Body of pancreas (tissue), 4 donors: Measurements from ENCODE around the gene ME1. TPM values are rescaled to one million over a fixed set of nuclear protein-coding genes. Genes with fewer than 3 reads are reported as not detected.
"Not testable (repeated sequence)": the region's sequence is repeated elsewhere in the genome, so short reads cannot be mapped to it uniquely, and the experiment has no call there.

Experiments used
- ATAC-seq: fragments of 150-250 bp; one replicate; pipeline ENCODE4 v1.9.1; 2016
- DNase-seq, 4 donors: peaks; one replicate each; pipeline ENCODE4 v3.0.0-alpha.2; 2019
- H3K27ac ChIP-seq, 4 donors: fragments of 200-600 bp; sonication (generic); 1 replicate in 3 of 4; 2 replicates in 1 of 4; pipeline versions ENCODE4 v1.5.1 to v1.6.1; 2016 to 2019; ENCODE audit warnings: mild to moderate bottlenecking in 1 of 4, mixed read lengths in 1 of 4, moderate library complexity in 1 of 4
- H3K27me3 ChIP-seq, 2 donors: fragments of 200-600 bp; sonication (generic); one replicate each; pipeline ENCODE4 v1.6.0; 2016; ENCODE audit warnings: mild to moderate bottlenecking in 1 of 2
- H3K36me3 ChIP-seq, 2 donors: fragments of 200-600 bp; sonication (generic); replicated peaks in 1 of 2; 2 replicates each; pipeline ENCODE4 v1.5.1; 2016; ENCODE audit warnings: low read depth in 2 of 2; ENCODE audit not compliant: insufficient read depth in 1 of 2
- H3K4me1 ChIP-seq: fragments of 200-600 bp; sonication (generic); one replicate; pipeline ENCODE4 v1.6.0; 2016
- H3K4me3 ChIP-seq, 2 donors: fragments of 200-600 bp; sonication (generic); 1 replicate in 1 of 2; 2 replicates in 1 of 2; pipeline ENCODE4 v1.5.1; 2016 to 2019
- H3K9me3 ChIP-seq, 3 donors: fragments of 200-600 bp; sonication (generic); 1 replicate in 2 of 3; 2 replicates in 1 of 3; pipeline ENCODE4 v1.5.1; 2016
- POLR2A ChIP-seq, 3 donors: fragments of 450-650 bp; IDR thresholded peaks; one replicate each; pipeline ENCODE4 v1.6.1; 2016; ENCODE audit warnings: antibody characterized with exemption in 3 of 3, mild to moderate bottlenecking in 2 of 3
- WGBS, 2 donors: methylation state at CpG; one replicate each; pipeline ENCODE4 v1.1.5; 2017; 5-methylcytosine and 5-hydroxymethylcytosine counted together
- intact Hi-C: fragments of 100-400 bp; cut with DNase I; formaldehyde crosslinking; loops from one replicate; pipeline ENCODE4 v1.15.1; 2023
- total RNA-seq, 2 donors: library from RNA; depleted of rRNA; stranded (reverse); fragments of >200 nt; gene quantifications; one replicate each; pipeline ENCODE4 v1.1.0, GENCODE V29; 2016
- TF ChIP-seq, protein P1 (sequence below), 7 experiments: fragments of 450-650 bp in 4 of 7; fragments of 200-600 bp in 3 of 7; sonication (generic) in 3 of 7; IDR thresholded peaks; one replicate each; pipeline ENCODE4 v1.5.1; 2016 to 2019; ENCODE audit warnings: antibody characterized with exemption in 7 of 7

ME1 gene
- total RNA-seq, 2 donors from 2014 or later = 7.9 to 10.4 TPM

DNA sequence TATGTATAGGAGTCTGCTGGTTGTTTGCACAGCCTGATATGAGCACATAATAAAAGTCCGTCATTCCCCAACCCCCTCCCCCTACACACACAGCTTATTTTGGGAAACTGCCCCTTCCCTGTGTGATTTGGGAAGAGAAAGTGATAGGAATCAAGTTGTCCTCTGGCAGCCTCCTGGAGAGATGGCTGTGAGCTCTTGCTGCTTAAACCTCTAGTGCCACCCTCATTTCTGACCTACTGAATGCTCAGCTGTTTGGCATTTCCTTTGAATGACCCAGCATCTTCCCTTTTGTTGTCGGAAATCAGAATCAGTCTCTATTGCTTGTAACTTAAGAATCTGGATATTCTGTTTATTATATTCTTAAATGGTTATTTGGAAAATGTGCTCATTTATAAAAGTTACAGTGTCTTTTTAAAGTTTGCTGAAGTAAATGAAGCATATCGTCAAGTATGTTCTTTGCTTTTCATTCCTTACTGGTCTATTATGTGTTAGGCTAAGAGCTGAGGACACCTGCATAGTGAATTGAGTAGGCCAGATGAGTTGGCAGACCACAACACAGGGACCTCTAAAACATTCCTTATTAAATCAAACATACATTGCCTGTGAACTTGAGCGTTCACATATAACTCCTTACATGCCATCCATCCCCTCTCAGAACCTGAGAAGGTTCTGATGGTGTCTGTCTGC lies 232.2 kb downstream of the ME1 start:
- Histone ChIP-seq H3K27me3 (no peaks in the 10 kb centered on the region), H3K4me3 (no peak overlapping the region), H3K36me3 (no peaks in the 10 kb centered on the region), H3K4me1 (peaks cover 11% of the 10 kb centered on the region), H3K27ac (peak overlapping the region in 1 of 4 donors; percentile 37), H3K9me3 (no peaks in the 10 kb centered on the region)
- intact Hi-C loops = no loop called here
- TF ChIP-seq POLR2A (IDR thresholded peaks at IDR 0.05) = no peak
- TF ChIP-seq, protein P1, sequence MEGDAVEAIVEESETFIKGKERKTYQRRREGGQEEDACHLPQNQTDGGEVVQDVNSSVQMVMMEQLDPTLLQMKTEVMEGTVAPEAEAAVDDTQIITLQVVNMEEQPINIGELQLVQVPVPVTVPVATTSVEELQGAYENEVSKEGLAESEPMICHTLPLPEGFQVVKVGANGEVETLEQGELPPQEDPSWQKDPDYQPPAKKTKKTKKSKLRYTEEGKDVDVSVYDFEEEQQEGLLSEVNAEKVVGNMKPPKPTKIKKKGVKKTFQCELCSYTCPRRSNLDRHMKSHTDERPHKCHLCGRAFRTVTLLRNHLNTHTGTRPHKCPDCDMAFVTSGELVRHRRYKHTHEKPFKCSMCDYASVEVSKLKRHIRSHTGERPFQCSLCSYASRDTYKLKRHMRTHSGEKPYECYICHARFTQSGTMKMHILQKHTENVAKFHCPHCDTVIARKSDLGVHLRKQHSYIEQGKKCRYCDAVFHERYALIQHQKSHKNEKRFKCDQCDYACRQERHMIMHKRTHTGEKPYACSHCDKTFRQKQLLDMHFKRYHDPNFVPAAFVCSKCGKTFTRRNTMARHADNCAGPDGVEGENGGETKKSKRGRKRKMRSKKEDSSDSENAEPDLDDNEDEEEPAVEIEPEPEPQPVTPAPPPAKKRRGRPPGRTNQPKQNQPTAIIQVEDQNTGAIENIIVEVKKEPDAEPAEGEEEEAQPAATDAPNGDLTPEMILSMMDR (IDR thresholded peaks at IDR 0.05) = no peak
- DNase-seq (no peak), ATAC-seq (no peak)
- 81 to 85% methylated on average over 4 of the region's 4 CpGs for WGBS, 2 donors

DNA sequence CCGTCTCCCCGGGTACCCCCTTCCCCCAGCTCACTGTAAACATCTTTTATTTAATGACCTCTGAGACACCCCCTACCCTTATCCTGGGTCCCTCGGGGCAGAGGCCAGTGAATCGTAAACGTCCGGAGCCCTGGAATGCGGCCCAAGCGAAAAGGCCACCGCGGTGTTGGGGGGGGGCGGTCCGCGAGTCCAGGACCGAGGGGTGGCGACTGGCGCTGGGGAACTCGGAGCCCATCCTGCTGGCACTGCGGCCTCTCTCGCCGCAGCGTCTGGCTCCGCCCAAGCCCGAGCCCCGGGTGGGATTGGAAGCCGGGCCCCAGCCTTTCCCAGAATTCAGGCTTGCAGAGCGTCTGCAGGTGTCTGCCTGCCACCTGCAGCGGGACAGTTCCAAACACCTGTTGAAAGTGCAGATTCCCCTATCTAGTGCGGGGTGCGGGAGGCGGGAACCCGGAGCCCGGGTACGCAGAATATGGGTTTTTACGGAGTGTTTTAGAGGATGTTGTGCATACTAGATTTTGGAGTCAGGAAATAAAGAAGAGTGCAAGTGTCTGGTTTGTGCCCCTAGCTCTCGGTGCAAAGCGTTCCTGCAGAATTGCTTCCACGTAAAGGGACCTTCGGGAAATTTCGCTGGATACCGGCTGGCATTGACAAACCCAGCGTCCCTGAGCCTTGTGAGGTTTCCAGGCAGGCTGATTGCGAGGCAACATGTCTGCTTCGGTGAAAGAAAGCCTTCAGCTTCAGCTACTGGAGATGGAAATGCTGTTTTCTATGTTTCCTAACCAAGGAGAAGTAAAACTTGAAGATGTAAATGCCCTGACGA lies 236.9 kb downstream of the ME1 start:
- peaks cover 21% of the 10 kb centered on the region for H3K4me1 ChIP-seq

DNA sequence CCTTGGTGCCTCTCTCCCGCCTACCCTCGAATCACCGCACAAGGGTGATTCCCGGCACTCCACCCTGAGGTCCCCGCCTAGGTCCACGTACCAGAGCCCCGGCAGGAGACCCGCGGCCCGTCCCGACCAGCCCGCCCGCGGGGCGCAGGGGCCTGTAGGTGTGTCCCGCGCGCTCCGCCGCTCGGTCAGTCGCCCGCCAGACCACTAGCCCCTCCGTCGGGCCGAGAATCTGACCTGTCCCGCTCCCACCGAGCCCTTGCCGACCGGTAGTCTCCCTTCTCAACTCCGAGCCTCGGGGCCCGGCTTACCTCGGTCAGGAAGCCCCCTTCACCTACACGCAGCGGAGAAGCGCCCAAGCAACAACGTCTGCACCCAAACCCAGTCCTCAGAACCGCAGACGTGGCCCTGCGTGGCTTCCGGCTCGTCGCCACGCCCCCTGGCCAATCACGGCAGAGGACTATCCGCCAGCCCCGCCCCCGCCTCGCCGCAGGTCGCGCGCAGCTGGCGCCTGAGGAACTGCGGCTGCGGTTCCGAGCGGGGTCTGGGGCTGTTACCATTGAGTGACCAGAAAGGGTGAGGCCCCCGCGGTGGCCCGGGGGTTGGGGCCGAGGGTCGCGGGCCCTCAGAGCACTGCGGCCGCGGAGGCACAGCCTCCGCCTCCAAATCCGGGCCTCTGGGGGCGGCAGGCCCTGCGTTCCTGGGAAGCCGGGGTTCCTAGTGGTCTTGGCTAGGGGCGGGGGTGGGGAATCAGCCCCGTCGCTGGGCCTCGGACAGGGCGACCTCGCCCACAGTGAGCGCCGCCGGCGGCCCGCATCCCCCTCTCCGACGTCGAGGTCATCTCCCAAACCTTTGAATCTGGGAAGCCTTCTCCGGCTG lies 237.7 kb downstream of the ME1 start, which contains the start of the genes PGM3 and RWDD2A:
PGM3 (minus strand) TSS at position 395 of the 876 bp plus-strand sequence. CDS start 2,253 bp downstream, outside the sequence.
RWDD2A (plus strand) TSS at position 487 of the 876 bp plus-strand sequence. CDS start 1,095 bp downstream, outside the sequence.
- Histone ChIP-seq H3K9me3 (no peaks in the 10 kb centered on the region), H3K27ac (peak within 1 kb of the TSS; percentile 83 to 95 (median 90)), H3K4me3 (peak within 1 kb of the TSS; percentile 72 to 78), H3K4me1 (peaks cover 29% of the 10 kb centered on the region), H3K27me3 (no peaks in the 10 kb centered on the region), H3K36me3 (no peaks in the 10 kb centered on the region)
- intact Hi-C loops = no loop called here
- ATAC-seq (peak; percentile 96), DNase-seq (peak; percentile 94 to 96 (median 94))
- 0 to 1% methylated on average over 17 to 82 of the region's 88 CpGs for WGBS, 2 donors
- TF ChIP-seq, protein P1 (IDR thresholded peaks at IDR 0.05) = peak in 2 of 7 experiments; percentile 11 to 12
- peak; percentile 96 to 98 (median 97) for TF ChIP-seq POLR2A (IDR thresholded peaks at IDR 0.05)

More for the DNA sequence above, 236.9 kb downstream of the ME1 start:
- DNase-seq (peak; percentile 63 to 75 (median 68)), ATAC-seq (peak; percentile 67)
- Histone ChIP-seq H3K27me3 (no peaks in the 10 kb centered on the region), H3K9me3 (no peaks in the 10 kb centered on the region), H3K36me3 (no peaks in the 10 kb centered on the region), H3K27ac (peak overlapping the region; percentile 83 to 95 (median 90)), H3K4me3 (peak overlapping the region; percentile 72 to 78)
- intact Hi-C loops = no loop called here
- TF ChIP-seq POLR2A (IDR thresholded peaks at IDR 0.05) = no peak
- TF ChIP-seq, protein P1 (IDR thresholded peaks at IDR 0.05) = no peak
- WGBS, 2 donors = 0% methylated on average over 23 to 44 of the region's 44 CpGs

DNA sequence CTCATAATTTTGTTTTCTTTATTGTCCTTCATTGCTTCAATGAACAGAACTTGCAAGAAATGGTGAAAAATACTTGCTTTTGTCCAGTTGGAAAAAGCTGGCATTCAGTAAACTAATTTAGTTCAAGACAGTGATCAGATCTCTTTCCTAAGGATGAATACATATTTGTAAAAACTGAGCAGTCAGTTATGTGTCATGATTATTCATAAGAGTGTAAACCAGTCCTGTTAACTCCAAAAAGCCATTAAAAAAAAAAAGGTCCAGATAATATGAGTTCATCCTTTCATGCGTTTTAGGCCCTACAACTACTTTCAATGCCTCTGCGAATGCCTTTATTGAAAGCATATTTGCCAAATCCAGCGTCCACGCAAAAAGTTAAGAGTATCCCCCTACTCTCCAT lies 238.4 kb downstream of the ME1 start:
- WGBS, 2 donors = 0 to 1% methylated on average over 4 of the region's 4 CpGs
- TF ChIP-seq POLR2A (IDR thresholded peaks at IDR 0.05) = no peak
- TF ChIP-seq, protein P1 (IDR thresholded peaks at IDR 0.05) = no peak

DNA sequence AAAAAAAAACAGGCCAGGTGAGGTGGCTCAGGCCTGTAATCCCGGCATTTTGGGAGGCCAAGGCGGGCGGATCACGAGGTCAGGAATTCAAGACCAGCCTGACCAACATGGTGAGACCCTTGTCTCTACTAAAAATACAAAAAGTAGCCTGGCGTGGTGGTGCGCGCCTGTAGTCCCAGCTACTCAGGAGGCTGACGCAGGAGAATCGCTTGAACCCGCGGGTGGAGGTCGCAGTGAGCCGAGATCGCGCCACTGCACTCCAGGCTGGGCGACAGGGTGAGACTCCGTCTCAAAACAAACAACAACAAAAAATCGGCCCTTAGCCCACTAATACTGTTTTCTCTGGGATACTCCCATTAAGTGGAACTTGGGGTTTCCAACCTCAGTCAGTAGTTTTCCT lies 238.9 kb downstream of the ME1 start:
- H3K36me3 ChIP-seq, H3K9me3 ChIP-seq, DNase-seq, ATAC-seq, intact Hi-C loops, H3K27me3 ChIP-seq: not testable (repeated sequence)
- Histone ChIP-seq H3K4me3 (peak overlapping the region; percentile 72 to 78), H3K4me1 (peaks cover 38% of the 10 kb centered on the region), H3K27ac (peak overlapping the region in 2 of 4 donors; percentile 92 to 95)
- 32 to 48% methylated on average over 18 of the region's 18 CpGs for WGBS, 2 donors

More for the DNA sequence above, 238.4 kb downstream of the ME1 start:
- no peak for ATAC-seq
- H3K9me3 ChIP-seq = no peaks in the 10 kb centered on the region
- H3K27me3 ChIP-seq = no peaks in the 10 kb centered on the region
- peak overlapping the region; percentile 83 to 95 (median 90) for H3K27ac ChIP-seq
- intact Hi-C loops = no loop called here
- DNase-seq = no peak
- H3K4me1 ChIP-seq = peaks cover 33% of the 10 kb centered on the region
- no peaks in the 10 kb centered on the region for H3K36me3 ChIP-seq
- H3K4me3 ChIP-seq = peak overlapping the region; percentile 72 to 78
